ENCODE measurements around the gene CTNND2.

CTNND2 gene

DNA sequence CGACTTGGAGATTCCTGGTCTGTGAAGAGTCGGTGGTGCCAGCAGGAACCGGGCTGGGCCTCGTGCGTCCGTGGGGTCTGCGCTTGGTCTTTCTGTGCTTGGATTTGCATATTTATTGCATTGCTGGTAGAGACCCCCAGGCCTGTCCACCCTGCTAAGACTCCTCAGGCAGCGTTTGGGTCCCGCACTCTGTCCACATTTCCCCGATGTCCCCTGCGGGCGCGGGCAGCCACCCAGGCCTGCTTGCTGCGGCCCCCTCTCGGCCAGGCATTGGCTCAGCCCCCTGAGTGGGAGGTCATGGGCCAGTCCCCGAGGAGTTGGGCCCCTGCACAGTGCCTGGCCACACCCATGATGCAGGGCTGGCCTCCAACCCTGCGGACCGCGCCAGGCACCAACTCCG is 27.4 kb upstream of the CTNND2 start:
- Histone ChIP-seq H3K27ac (ENCODE audit: extremely low read depth, low read depth, low read length) (no peak overlapping the region), H3K4me3 (ENCODE audit: low read depth, low read length) (no peak overlapping the region), H3K9me3 (ENCODE audit: control insufficient read depth, insufficient read depth, low read depth, low read length) (no peaks in the 10 kb centered on the region), H3K36me3 (ENCODE audit: control insufficient read depth in 2 of 2, insufficient read depth in 1 of 2, low read length in 2 of 2) (no peaks in the 10 kb centered on the region), H3K4me1 (ENCODE audit: control insufficient read depth, insufficient read depth, low read length) (no peaks in the 10 kb centered on the region)
- ChIA-PET CTCF (no interaction called here), POLR2A (no interaction called here)
- TF ChIP-seq REPIN1 (tag by site-specific recombination; IDR thresholded peaks at IDR 0.05; ENCODE audit: low read depth) (no peak), ZNF211 (tag by site-specific recombination; IDR thresholded peaks at IDR 0.05; ENCODE audit: low read depth) (no peak), ZNF610 (tag by site-specific recombination; IDR thresholded peaks at IDR 0.05; ENCODE audit: borderline replicate concordance) (no peak), ZNF776 (tag by site-specific recombination; IDR thresholded peaks at IDR 0.05; ENCODE audit: borderline replicate concordance) (no peak), ZNF140 (tag by site-specific recombination; IDR thresholded peaks at IDR 0.05) (no peak), ZNF544 (tag by site-specific recombination; IDR thresholded peaks at IDR 0.05) (no peak), ZNF146 (tag by site-specific recombination; IDR thresholded peaks at IDR 0.05) (no peak), ZNF747 (tag by site-specific recombination; IDR thresholded peaks at IDR 0.05) (no peak), ZNF10 (tag by site-specific recombination; IDR thresholded peaks at IDR 0.05) (no peak), SP2 (tag by site-specific recombination; IDR thresholded peaks at IDR 0.05) (no peak), ZIC2 (tag by site-specific recombination; IDR thresholded peaks at IDR 0.05) (no peak), SALL2 (tag by site-specific recombination; IDR thresholded peaks at IDR 0.05; ENCODE audit: borderline replicate concordance) (no peak)
- TF ChIP-seq, protein P1, sequence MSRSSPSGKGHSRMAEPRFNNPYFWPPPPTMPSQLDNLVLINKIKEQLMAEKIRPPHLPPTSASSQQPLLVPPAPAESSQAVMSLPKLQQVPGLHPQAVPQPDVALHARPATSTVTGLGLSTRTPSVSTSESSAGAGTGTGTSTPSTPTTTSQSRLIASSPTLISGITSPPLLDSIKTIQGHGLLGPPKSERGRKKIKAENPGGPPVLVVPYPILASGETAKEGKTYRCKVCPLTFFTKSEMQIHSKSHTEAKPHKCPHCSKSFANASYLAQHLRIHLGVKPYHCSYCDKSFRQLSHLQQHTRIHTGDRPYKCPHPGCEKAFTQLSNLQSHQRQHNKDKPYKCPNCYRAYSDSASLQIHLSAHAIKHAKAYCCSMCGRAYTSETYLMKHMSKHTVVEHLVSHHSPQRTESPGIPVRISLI (tag by site-specific recombination; IDR thresholded peaks at IDR 0.05) = no peak
- TF ChIP-seq, protein P2, sequence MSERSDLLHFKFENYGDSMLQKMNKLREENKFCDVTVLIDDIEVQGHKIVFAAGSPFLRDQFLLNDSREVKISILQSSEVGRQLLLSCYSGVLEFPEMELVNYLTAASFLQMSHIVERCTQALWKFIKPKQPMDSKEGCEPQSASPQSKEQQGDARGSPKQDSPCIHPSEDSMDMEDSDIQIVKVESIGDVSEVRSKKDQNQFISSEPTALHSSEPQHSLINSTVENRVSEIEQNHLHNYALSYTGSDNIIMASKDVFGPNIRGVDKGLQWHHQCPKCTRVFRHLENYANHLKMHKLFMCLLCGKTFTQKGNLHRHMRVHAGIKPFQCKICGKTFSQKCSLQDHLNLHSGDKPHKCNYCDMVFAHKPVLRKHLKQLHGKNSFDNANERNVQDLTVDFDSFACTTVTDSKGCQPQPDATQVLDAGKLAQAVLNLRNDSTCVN (tag by site-specific recombination; optimal IDR thresholded peaks at IDR 0.05) = no peak

DNA sequence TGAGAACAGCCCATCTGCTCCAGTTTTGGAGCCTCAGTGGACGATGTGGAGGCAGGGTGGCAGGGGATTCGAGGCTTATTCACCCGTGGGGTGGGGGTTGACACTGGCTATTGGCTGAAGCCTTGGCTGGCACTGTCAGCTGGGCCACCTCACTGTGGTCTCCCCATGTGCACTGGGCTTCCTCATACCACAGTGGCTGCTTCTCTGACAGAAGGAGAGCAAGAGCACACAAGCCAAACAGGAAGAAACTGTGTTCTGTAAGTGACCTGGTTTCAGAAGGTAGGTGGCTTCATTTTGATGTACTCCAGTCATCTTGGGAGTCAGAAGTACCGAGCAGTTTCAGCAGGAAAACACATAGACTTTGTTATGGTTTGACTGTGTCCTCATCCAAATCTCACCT is 24.7 kb upstream of the CTNND2 start:
- TF ChIP-seq, protein P3, sequence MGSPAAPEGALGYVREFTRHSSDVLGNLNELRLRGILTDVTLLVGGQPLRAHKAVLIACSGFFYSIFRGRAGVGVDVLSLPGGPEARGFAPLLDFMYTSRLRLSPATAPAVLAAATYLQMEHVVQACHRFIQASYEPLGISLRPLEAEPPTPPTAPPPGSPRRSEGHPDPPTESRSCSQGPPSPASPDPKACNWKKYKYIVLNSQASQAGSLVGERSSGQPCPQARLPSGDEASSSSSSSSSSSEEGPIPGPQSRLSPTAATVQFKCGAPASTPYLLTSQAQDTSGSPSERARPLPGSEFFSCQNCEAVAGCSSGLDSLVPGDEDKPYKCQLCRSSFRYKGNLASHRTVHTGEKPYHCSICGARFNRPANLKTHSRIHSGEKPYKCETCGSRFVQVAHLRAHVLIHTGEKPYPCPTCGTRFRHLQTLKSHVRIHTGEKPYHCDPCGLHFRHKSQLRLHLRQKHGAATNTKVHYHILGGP (tag by site-specific recombination; IDR thresholded peaks at IDR 0.05) = no peak
- TF ChIP-seq ZNF639 (tag by site-specific recombination; IDR thresholded peaks at IDR 0.05) (no peak), ZNF146 (tag by site-specific recombination; IDR thresholded peaks at IDR 0.05) (no peak)
- CTCF ChIA-PET = no interaction called here
- POLR2A ChIA-PET = no interaction called here

GRCh38 chr5:11925701-11926100 is 21.5 kb upstream of the CTNND2 start:
- Histone ChIP-seq H3K27ac (ENCODE audit: extremely low read depth, low read depth, low read length) (no peak overlapping the region), H3K4me1 (ENCODE audit: control insufficient read depth, insufficient read depth, low read length) (no peaks in the 10 kb centered on the region), H3K36me3 (ENCODE audit: control insufficient read depth in 2 of 2, insufficient read depth in 1 of 2, low read length in 2 of 2) (no peaks in the 10 kb centered on the region), H3K4me3 (ENCODE audit: low read depth, low read length) (no peak overlapping the region), H3K9me3 (ENCODE audit: control insufficient read depth, insufficient read depth, low read depth, low read length) (no peaks in the 10 kb centered on the region)
- ChIA-PET POLR2A (no interaction called here), CTCF (interaction anchor here (0.7 kb wide), 1 partner anchor 662 kb away, joined by 3 read pairs; no protein-coding TSS in a partner anchor)
- TF ChIP-seq, protein P4, sequence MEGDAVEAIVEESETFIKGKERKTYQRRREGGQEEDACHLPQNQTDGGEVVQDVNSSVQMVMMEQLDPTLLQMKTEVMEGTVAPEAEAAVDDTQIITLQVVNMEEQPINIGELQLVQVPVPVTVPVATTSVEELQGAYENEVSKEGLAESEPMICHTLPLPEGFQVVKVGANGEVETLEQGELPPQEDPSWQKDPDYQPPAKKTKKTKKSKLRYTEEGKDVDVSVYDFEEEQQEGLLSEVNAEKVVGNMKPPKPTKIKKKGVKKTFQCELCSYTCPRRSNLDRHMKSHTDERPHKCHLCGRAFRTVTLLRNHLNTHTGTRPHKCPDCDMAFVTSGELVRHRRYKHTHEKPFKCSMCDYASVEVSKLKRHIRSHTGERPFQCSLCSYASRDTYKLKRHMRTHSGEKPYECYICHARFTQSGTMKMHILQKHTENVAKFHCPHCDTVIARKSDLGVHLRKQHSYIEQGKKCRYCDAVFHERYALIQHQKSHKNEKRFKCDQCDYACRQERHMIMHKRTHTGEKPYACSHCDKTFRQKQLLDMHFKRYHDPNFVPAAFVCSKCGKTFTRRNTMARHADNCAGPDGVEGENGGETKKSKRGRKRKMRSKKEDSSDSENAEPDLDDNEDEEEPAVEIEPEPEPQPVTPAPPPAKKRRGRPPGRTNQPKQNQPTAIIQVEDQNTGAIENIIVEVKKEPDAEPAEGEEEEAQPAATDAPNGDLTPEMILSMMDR (tag by site-specific recombination; IDR thresholded peaks at IDR 0.05) = no peak
- TF ChIP-seq, protein P5, sequence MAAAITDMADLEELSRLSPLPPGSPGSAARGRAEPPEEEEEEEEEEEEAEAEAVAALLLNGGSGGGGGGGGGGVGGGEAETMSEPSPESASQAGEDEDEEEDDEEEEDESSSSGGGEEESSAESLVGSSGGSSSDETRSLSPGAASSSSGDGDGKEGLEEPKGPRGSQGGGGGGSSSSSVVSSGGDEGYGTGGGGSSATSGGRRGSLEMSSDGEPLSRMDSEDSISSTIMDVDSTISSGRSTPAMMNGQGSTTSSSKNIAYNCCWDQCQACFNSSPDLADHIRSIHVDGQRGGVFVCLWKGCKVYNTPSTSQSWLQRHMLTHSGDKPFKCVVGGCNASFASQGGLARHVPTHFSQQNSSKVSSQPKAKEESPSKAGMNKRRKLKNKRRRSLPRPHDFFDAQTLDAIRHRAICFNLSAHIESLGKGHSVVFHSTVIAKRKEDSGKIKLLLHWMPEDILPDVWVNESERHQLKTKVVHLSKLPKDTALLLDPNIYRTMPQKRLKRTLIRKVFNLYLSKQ (tag by site-specific recombination; IDR thresholded peaks at IDR 0.05; ENCODE audit: borderline replicate concordance) = no peak
- TF ChIP-seq YY1 (tag by site-specific recombination; IDR thresholded peaks at IDR 0.05) = no peak
- TF ChIP-seq ZNF621 (tag by site-specific recombination; IDR thresholded peaks at IDR 0.05) = no peak
- TF ChIP-seq, protein P6, sequence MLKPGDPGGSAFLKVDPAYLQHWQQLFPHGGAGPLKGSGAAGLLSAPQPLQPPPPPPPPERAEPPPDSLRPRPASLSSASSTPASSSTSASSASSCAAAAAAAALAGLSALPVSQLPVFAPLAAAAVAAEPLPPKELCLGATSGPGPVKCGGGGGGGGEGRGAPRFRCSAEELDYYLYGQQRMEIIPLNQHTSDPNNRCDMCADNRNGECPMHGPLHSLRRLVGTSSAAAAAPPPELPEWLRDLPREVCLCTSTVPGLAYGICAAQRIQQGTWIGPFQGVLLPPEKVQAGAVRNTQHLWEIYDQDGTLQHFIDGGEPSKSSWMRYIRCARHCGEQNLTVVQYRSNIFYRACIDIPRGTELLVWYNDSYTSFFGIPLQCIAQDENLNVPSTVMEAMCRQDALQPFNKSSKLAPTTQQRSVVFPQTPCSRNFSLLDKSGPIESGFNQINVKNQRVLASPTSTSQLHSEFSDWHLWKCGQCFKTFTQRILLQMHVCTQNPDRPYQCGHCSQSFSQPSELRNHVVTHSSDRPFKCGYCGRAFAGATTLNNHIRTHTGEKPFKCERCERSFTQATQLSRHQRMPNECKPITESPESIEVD (tag by site-specific recombination; IDR thresholded peaks at IDR 0.05) = no peak
- no peak for TF ChIP-seq ZNF140 (tag by site-specific recombination; IDR thresholded peaks at IDR 0.05)
- TF ChIP-seq ZNF133 (tag by site-specific recombination; IDR thresholded peaks at IDR 0.05) = no peak

More for the DNA sequence above, 24.7 kb upstream of the CTNND2 start:
- Histone ChIP-seq H3K9me3 (ENCODE audit: control insufficient read depth, insufficient read depth, low read depth, low read length) (no peaks in the 10 kb centered on the region), H3K36me3 (ENCODE audit: control insufficient read depth in 2 of 2, insufficient read depth in 1 of 2, low read length in 2 of 2) (no peaks in the 10 kb centered on the region), H3K4me1 (ENCODE audit: control insufficient read depth, insufficient read depth, low read length) (no peaks in the 10 kb centered on the region), H3K27ac (ENCODE audit: extremely low read depth, low read depth, low read length) (no peak overlapping the region), H3K4me3 (ENCODE audit: low read depth, low read length) (no peak overlapping the region)
